Stimulated activated CD4-positive, alpha-beta T cell treated with anti-CD3 and anti-CD28 coated beads, Interleukin-12 subunit alpha, Interleukin-12 subunit beta, amount 100 ng/mL, for 24 hours (primary cell): ENCODE results near the gene FRMD4A.

Experiments used
- DNase-seq, 2 experiments: peaks; one replicate each; pipeline ENCODE4 v3.0.0-alpha.2; 2020; ENCODE audit warnings: low read depth in 2 of 2

Gene FRMD4A

DNA sequence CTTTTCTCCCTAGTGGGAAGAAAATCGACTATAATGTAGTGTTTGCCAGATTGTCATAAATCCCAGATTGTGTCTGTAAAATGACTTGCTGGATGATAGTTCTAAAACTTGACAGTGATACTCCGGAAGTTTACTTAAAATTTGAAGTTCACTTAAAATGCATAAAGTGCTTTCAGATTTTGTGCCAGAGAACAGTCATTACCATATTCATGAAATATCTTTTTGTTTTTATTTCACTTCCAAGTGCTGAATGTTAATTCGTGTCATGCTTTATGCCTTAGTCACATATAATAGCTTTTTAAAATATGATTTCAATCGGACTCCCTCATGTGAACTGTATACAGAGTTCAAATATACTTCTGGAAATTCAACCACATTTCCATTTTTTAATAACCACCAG is 713.6 kb downstream of the FRMD4A start:
- no peak for DNase-seq

GRCh38 chr10:13615650-13616300 is 714.9 kb downstream of the FRMD4A start:
- DNase-seq = no peak

DNA sequence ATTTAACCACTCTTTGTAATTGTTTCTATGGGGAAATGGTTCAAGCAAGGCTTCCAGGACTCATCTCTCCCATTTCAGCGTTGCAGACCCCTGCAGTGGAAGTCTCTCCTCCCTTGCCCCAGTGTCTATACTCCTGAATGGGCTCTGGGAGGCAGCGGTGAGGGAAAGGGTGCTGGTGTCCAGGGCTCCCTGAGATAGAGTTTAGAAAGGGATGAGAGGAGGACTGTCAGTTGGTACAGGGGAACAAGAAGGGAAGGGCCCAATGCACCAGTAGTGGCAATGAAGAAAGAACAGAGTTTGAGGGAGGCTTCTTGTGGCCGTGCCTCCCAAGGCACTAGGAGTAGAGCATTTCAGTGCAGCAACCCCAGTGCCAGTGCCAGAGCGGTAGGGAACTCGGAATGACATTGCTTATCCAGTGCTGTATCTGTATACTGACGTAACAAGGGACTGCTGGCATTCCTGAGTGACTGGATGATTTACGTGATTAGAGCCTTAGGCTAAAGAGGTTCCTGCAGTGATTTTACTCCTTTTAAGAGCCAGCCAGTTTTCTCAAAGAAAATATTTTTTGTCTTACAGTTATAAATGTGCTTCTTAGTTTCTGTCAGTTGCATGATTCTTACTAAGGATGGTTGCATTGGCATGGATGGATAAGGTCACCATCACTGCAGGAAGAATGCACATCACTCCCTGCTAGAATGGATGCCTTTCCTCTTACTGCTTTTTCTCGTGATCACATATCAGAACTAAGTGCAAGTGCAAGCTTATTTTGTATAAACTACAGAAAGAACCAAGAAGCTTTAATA is 716.0 kb downstream of the FRMD4A start:
- DNase-seq = no peak

- no peak for DNase-seq
Measured at GRCh38 chr10:13613519-13613918, 717.2 kb downstream of the FRMD4A start.

DNA sequence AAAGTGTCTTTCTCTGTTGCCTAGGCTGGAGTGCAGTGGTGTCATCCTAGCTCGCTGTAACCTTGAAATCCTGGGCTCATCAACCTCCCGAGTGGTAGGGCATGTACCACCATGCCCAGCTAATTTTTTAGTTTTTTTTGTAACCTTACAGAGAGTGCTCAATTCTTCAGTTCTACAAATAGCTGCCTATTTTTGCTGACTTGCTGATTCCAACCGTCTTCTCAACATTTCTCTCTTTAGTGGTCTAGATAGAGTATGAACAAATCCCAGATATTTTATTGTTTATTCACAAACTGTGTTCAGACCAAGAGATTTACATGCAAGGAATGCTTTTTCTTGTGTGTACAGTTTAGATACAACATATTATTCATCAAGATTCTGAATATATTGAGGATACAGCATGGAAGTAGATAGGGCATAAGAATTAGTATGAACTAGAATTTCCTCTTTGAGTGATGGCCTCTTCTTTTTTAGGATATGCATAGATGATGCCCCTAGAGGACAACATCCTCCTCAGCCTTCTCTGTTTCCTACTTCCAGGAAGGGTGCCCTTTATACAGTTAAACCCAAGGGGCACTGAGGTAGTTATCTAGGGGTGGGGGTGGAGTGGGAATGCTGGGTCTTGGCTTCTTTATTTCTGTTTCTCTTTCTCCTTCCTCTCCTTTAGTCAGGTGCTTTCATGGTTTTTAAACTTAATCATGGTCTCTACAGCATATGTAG is 717.9 kb downstream of the FRMD4A start:
- DNase-seq = no peak

GRCh38 chr10:13608246-13608853 is 722.4 kb downstream of the FRMD4A start:
- DNase-seq = no peak

DNA sequence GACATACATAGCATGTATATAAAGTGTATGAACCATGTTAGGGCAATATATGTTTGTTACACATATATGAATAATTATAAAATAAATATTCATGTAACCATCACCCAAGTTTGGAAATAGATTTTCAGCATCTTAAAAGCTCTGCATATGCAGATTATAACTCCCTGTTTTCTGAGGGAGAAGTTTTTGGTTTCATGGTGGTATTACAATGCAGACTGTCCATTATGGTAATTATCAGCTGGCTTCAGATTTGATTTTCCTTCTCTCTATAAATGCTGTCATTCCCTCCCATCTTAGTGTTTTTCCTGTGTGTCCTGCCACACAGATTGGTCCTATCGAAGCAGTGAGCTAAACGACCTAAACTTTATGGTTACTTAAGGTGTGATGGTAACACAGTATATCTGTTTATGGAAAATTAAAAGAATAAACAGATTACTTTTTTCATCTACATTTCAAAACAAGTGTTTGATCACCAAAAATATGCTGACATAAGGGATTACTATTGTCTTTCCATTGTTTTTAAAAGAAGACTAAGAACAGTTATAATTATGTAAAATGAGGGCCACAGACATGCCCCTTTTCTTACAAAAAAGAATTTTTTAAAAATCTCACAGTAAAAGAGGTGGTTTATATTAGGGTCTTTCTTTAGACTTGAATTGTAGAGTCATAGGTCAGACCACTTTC is 726.2 kb downstream of the FRMD4A start:
- DNase-seq = no peak

GRCh38 chr10:13597909-13598308 is 732.8 kb downstream of the FRMD4A start:
- no peak for DNase-seq

GRCh38 chr10:13594641-13595040 is 736.1 kb downstream of the FRMD4A start:
- no peak for DNase-seq
